Nasal cavity respiratory epithelium epithelial cell of viscerocranial mucosa (primary cell): ENCODE results near the gene STARD3NL. TPM values are rescaled to one million over a fixed set of nuclear protein-coding genes. Genes with fewer than 3 reads are reported as not detected.

ENCODE experiments used
- total RNA-seq: library from RNA; depleted of rRNA; stranded (reverse); fragments of >200 nt; gene quantifications from 2 replicates; pipeline ENCODE4 v1.2.3, GENCODE V29; 2014

STARD3NL gene, protein sequence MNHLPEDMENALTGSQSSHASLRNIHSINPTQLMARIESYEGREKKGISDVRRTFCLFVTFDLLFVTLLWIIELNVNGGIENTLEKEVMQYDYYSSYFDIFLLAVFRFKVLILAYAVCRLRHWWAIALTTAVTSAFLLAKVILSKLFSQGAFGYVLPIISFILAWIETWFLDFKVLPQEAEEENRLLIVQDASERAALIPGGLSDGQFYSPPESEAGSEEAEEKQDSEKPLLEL
- 29.7 and 33.9 TPM in 2 replicates for total RNA-seq

GRCh38 chr7:38178004-38178694, at the start of gene STARD3NL:
TSS of gene STARD3NL (plus strand) at chr7:38178245. CDS start at chr7:38207505, 29,260 bp downstream.

GRCh38 chr7:38273286-38273995, 95.4 kb downstream of the STARD3NL start, which contains the start of gene TARP:
TSS of gene TARP (minus strand) at chr7:38273636.

